Upper lobe of left lung (tissue), 4 donors: ENCODE measurements around the gene HBM.
"Not testable (repeated sequence)": the region's sequence is repeated elsewhere in the genome, so short reads cannot be mapped to it uniquely, and the experiment has no call there.

Source experiments
- CTCF ChIP-seq, 6 experiments: fragments of 450-650 bp in 4 of 6; fragments of 200-600 bp in 2 of 6; sonication (generic) in 2 of 6; IDR thresholded peaks; one replicate each; pipeline ENCODE4 v1.5.1; 2016 to 2019; ENCODE audit warnings: antibody characterized with exemption in 6 of 6
- EP300 ChIP-seq, 4 donors: sonication (generic); formaldehyde crosslinking; IDR thresholded peaks; one replicate each; pipeline ENCODE4 v1.5.1; 2017; ENCODE audit warnings: antibody characterized with exemption in 4 of 4, control low read depth in 2 of 4

DNA sequence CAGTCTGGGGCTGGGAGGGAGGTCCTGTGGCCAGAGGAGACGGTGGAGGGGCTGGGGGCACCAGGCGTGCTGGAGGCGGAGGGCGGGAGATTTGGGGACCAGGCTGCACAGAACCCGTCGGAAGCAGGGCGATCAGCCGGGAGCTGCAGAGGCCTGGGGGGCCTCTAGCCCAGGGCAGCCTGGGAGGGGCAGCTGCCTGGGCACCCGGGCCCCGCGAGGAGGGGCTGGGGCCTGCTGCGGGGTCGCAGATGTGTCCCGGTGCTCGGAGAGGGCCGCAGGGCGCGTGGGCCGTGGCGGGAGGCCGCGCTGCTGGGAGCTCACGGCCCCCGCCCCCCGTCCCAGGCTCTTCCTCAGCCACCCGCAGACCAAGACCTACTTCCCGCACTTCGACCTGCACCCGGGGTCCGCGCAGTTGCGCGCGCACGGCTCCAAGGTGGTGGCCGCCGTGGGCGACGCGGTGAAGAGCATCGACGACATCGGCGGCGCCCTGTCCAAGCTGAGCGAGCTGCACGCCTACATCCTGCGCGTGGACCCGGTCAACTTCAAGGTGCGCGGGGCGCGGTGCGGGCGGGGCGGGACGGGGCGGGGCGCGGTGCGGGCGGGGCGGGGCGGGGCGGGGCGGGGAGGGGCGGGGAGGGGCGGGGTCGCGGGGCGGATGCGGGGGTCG lies 12.1 kb upstream of the HBM start:
- not testable (repeated sequence) for TF ChIP-seq CTCF, EP300 (IDR thresholded peaks at IDR 0.05)
